HepG2 (cell line): ENCODE results near the gene SRP9. TPM values are rescaled to one million over a fixed set of nuclear protein-coding genes. Genes with fewer than 3 reads are reported as not detected.

ENCODE experiments used
- CCAR2 ChIP-seq: fragments of 200-400 bp; formaldehyde crosslinking; optimal IDR thresholded peaks from 2 replicates; pipeline ENCODE3; 2018; ENCODE audit warnings: low read depth, mild to moderate bottlenecking, low read length, moderate library complexity
- ETV5 ChIP-seq: IDR thresholded peaks from 2 replicates; pipeline ENCODE4 v1.6.1; 2018; ENCODE audit warnings: missing biosample characterization, missing genetic modification reagents, inconsistent platforms, borderline replicate concordance
- HMGA1 ChIP-seq: sonication (generic); formaldehyde crosslinking; conservative IDR thresholded peaks from 2 replicates; pipeline ENCODE4 v1.4.0; 2020; ENCODE audit warnings: missing genetic modification reagents
- MIXL1 ChIP-seq: IDR thresholded peaks from 2 replicates; pipeline ENCODE4 v1.6.1; 2016
- MYNN ChIP-seq: sonication (generic); formaldehyde crosslinking; IDR thresholded peaks from 2 replicates; pipeline ENCODE4 v1.4.0; 2020; ENCODE audit warnings: mild to moderate bottlenecking, low read depth, missing genetic modification reagents
- TGIF2 ChIP-seq: IDR thresholded peaks from 2 replicates; pipeline ENCODE4 v1.6.1; 2016; ENCODE audit warnings: control low read depth, missing compliant biosample characterization
- UBTF ChIP-seq: sonication (generic); formaldehyde crosslinking; IDR thresholded peaks from 2 replicates; pipeline ENCODE4 v1.4.0; 2020; ENCODE audit warnings: mild to moderate bottlenecking, missing genetic modification reagents
- ZBTB33 ChIP-seq: sonication (generic); formaldehyde crosslinking; IDR thresholded peaks from 2 replicates; pipeline ENCODE4 v1.4.0; 2020; ENCODE audit warnings: missing genetic modification reagents
- ZNF205 ChIP-seq: IDR thresholded peaks from 2 replicates; pipeline ENCODE4 v1.6.1; 2018; ENCODE audit warnings: missing biosample characterization, missing genetic modification reagents
- ZNF800 ChIP-seq: sonication (generic); formaldehyde crosslinking; IDR thresholded peaks from 2 replicates; pipeline ENCODE4 v1.4.0; 2020; ENCODE audit warnings: missing genetic modification reagents
- polyA plus RNA-seq, 8 experiments: library from polyadenylated mRNA; depleted of rRNA in 3 of 8; stranded (reverse) in 7 of 8; unstranded in 1 of 8; fragments of >200 nt; fragmentation: Illumina TruSeq in 4 of 8; extraction: Trizol in 4 of 8; gene quantifications; 2 replicates each; pipeline versions ENCODE4 v1.2.1 to v1.2.3, GENCODE V29; 2011 to 2016; ENCODE audit warnings: low read depth in 4 of 8, missing spikeins in 1 of 8, mixed read lengths in 1 of 8; ENCODE audit not compliant: insufficient read depth in 1 of 8
- total RNA-seq, 5 experiments: library from RNA; depleted of rRNA; stranded (reverse); fragments of >200 nt; fragmentation: Illumina TruSeq; extraction: Trizol; gene quantifications; 2 replicates each; pipeline ENCODE4 v1.2.3, GENCODE V29; 2016; ENCODE audit warnings: low read depth in 1 of 5
- TF ChIP-seq, protein P1 (sequence below): sonication (generic); formaldehyde crosslinking; IDR thresholded peaks from one replicate; pipeline ENCODE4 v1.5.1; 2020; ENCODE audit warnings: mild to moderate bottlenecking, missing genetic modification reagents; ENCODE audit errors: not compliant biosample characterization

Gene SRP9
- total and polyA plus RNA-seq, 2 of the 13 experiments (the other 11 are each of a cell fraction or from before 2014, with no cell fraction given) = 251 to 307 TPM

DNA sequence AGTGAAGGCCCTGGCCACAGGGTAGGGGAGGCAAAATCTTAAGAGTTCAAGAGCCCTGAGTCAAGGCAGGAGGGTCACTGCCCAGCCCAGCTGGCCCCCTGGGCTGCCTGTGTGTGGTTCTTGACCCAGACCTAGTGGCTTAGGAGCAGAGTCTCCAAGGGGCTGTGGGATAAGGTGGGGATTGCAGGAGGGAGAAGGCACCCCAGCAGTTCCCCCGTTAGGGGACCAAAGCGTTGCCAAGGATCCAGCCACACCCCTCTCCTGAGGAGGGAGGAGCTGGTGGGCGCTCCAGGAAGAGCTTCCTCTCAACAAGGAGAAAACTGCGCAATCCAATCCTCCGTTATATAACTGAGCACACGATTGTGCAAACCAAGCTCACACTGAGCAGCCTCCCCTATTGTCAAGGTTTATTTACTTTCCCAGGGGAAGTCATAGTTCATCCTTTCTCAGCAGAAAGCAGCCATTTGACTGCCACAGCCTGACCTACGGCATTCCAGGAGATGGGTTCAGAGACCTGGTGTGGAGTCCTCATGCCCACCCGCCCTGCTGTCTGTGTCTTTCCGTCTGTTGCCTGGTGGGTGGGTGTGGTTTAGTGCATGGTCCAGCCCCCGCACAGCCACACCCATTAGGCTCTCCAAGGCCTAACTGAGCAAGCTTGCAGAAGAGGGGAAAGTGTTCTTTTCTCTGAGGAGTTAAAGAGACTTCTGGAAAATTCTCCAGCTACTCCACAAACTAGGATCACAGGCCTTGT lies 35.8 kb downstream of the SRP9 start (continued):
- peak; percentile 74; the same call in 1 of the 2 replicates for TF ChIP-seq TGIF2 (CRISPR knock-in tag)
- TF ChIP-seq, protein P1, sequence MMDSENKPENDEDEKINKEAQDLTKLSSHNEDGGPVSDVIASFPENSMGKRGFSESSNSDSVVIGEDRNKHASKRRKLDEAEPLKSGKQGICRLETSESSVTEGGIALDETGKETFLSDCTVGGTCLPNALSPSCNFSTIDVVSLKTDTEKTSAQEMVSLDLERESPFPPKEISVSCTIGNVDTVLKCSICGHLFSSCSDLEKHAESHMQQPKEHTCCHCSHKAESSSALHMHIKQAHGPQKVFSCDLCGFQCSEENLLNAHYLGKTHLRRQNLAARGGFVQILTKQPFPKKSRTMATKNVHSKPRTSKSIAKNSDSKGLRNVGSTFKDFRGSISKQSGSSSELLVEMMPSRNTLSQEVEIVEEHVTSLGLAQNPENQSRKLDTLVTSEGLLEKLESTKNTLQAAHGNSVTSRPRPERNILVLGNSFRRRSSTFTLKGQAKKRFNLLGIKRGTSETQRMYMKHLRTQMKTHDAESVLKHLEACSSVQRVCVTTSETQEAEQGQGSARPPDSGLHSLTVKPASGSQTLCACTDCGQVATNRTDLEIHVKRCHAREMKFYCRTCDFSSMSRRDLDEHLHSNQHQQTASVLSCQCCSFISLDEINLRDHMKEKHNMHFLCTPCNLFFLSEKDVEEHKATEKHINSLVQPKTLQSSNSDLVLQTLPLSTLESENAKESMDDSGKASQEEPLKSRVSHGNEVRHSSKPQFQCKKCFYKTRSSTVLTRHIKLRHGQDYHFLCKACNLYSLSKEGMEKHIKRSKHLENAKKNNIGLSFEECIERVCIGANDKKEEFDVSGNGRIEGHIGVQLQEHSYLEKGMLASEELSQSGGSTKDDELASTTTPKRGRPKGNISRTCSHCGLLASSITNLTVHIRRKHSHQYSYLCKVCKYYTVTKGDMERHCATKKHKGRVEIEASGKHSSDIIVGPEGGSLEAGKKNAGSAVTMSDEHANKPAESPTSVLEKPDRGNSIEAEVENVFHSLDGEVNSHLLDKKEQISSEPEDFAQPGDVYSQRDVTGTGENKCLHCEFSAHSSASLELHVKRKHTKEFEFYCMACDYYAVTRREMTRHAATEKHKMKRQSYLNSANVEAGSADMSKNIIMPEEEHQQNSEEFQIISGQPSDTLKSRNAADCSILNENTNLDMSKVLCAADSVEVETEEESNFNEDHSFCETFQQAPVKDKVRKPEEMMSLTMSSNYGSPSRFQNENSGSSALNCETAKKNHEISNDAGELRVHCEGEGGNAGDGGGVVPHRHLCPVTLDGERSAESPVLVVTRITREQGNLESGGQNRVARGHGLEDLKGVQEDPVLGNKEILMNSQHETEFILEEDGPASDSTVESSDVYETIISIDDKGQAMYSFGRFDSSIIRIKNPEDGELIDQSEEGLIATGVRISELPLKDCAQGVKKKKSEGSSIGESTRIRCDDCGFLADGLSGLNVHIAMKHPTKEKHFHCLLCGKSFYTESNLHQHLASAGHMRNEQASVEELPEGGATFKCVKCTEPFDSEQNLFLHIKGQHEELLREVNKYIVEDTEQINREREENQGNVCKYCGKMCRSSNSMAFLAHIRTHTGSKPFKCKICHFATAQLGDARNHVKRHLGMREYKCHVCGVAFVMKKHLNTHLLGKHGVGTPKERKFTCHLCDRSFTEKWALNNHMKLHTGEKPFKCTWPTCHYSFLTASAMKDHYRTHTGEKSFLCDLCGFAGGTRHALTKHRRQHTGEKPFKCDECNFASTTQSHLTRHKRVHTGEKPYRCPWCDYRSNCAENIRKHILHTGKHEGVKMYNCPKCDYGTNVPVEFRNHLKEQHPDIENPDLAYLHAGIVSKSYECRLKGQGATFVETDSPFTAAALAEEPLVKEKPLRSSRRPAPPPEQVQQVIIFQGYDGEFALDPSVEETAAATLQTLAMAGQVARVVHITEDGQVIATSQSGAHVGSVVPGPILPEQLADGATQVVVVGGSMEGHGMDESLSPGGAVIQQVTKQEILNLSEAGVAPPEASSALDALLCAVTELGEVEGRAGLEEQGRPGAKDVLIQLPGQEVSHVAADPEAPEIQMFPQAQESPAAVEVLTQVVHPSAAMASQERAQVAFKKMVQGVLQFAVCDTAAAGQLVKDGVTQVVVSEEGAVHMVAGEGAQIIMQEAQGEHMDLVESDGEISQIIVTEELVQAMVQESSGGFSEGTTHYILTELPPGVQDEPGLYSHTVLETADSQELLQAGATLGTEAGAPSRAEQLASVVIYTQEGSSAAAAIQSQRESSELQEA (CRISPR knock-in tag) = peak; percentile 60
- peak; percentile 88 for TF ChIP-seq ZBTB33
- peak; percentile 93 for TF ChIP-seq ZNF800
- TF ChIP-seq UBTF (CRISPR knock-in tag) = peak; percentile 54; the same call in 1 of the 2 replicates
- TF ChIP-seq ZNF205 (CRISPR knock-in tag) = peak; percentile 94; the same call in 1 of the 2 replicates
- TF ChIP-seq MYNN (CRISPR knock-in tag) = 0 out of 2 replicates have a peak, but pooled peaks have one; percentile 15
- TF ChIP-seq MIXL1 (CRISPR knock-in tag) = peak; percentile 93
- peak; percentile 21 for TF ChIP-seq CCAR2
- TF ChIP-seq HMGA1 (CRISPR knock-in tag) = no peak
- TF ChIP-seq ETV5 (CRISPR knock-in tag) = peak; percentile 93
